Endometrial microvascular endothelial cells (primary cell): ENCODE data around the gene SERPINE3. TPM values are rescaled to one million over a fixed set of nuclear protein-coding genes. Genes with fewer than 3 reads are reported as not detected.

Experiments
- in situ Hi-C: cut with HindIII; loops from 2 replicates; pipeline ENCODE4 v1.10.0; 2017; ENCODE audit warnings: low sequenced_read_pairs, low pct_unique_long_range_greater_than_20kb; ENCODE audit errors: inconsistent ontology term
- total RNA-seq: library from RNA; depleted of rRNA; stranded (reverse); fragments of >200 nt; gene quantifications from one replicate; pipeline ENCODE4 v1.2.3, GENCODE V29; 2015; ENCODE audit errors: inconsistent ontology term

SERPINE3 gene
- total RNA-seq, 1 donor from 2014 or later: not detected

DNA sequence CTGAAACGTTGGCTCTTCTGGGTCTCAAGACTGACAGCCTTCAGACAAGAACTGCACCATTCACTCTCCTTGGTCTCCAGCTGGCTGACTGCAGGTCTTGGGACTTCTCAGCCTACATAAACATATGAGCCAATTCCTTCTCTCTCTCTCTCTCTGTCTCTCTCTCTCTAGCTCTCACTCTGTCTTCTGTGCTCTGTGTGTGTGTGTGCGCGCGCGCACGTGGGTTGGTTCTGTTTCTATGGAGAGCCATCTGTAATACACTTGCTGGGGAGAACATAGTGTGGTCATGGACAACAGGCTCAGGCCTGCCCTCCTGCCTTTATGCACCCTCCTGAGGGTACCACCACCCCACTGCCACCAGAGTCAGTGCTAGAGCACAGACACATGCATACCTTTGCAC lies 13.7 kb upstream of the SERPINE3 start:
- in situ Hi-C loops: no loop called here

- in situ Hi-C loops: no loop called here
Measured at GRCh38 chr13:51326777-51327176, 12.7 kb upstream of the SERPINE3 start.

DNA sequence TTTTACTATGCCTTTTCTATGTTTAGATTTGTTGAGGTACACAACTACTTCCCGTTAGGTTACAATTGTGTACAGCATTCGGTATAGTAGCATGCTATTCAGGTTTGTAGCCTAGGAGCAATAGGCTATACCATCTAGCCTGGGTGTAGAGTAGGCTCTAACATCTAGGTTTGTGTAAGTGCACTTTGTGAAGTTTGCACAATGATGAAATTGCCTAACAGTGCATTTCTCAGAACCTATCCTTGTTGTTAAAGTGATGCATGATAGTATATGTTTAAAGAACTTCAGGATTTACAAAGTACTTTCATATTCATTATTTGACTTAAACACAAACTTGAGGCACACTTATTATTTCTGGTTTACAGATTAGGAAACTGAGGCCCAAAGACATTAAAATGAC lies 11.5 kb upstream of the SERPINE3 start:
- in situ Hi-C loops: no loop called here

DNA sequence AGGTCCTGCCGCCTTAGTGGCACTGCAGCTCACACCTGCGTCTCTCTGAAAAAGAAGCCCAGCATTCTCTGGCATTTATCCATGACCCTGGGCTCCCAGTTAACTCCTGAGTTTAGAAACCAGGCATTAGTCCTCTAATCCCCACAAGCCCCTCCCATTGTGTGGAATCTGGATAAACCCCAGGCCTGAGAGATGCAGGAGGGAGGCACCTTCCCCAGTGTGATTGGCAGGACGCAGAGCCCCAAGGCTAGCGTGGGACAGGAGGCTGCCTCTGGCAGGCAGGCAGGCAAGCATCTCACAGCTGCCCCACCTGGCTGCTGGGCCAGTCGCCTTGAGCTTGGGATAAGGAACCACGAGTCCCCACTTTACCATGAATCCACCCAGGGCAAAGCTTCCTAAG lies 11.0 kb upstream of the SERPINE3 start:
- in situ Hi-C loops: no loop called here

DNA sequence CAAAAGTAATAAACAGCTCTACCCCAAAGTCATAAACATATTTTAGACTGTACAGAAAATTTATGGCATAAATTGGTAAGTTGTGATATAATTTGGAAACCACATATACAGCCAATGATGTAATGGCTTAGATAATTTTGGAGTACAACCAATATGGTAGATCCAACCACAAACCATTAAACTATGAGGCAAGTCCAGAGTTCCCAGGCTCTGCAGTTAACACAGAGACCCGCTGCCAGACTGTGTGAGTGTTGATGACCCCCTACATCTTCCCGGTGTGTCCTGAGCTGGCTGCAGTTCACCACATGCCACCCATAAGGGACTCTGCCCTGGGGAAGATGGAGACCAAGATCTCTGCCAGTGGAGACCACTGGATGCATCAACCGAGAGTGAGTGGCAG lies 9.9 kb upstream of the SERPINE3 start:
- in situ Hi-C loops: no loop called here

GRCh38 chr13:51330791-51331190 lies 8.7 kb upstream of the SERPINE3 start:
- in situ Hi-C loops: no loop called here

- in situ Hi-C loops: no loop called here
Measured at GRCh38 chr13:51331354-51331861, 8.1 kb upstream of the SERPINE3 start.

- in situ Hi-C loops: no loop called here
Measured at GRCh38 chr13:51332566-51333361, 6.7 kb upstream of the SERPINE3 start.

DNA sequence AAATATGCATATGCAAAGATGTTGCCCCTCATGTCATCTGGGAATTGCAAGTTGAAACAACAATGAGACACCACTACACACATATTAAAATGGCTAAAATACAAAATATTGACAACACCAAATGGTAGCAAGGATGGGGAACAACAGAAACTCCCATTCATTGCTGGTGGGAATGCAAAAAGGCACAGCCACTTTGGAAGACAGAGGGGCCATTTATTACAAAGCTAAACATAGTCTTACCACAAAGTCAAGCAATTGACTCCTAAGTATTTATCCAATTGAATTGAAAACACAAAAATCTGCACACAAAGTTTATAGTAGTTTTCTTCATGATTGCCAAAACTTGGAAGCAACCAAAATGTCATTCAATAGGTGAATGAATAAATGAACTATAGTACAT lies 6.1 kb upstream of the SERPINE3 start:
- in situ Hi-C loops: no loop called here

DNA sequence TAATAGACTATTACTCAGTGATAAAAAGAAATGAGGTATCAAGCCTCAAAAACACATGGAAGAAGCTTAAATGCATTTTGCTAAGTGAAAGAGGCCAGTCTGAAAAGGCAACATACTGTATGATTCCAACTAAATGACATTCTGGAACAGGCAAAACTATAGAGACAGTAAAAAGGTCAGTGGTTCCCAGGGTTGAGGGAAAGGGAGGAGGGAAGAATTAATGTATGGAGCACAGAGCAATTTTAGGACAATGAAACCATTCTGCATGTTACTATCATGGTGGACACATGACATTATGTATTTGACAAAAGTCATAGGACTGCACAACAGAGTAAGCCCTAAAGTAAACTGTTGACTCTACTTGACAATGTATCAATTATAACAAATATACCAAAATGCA lies 5.7 kb upstream of the SERPINE3 start:
- in situ Hi-C loops: no loop called here

DNA sequence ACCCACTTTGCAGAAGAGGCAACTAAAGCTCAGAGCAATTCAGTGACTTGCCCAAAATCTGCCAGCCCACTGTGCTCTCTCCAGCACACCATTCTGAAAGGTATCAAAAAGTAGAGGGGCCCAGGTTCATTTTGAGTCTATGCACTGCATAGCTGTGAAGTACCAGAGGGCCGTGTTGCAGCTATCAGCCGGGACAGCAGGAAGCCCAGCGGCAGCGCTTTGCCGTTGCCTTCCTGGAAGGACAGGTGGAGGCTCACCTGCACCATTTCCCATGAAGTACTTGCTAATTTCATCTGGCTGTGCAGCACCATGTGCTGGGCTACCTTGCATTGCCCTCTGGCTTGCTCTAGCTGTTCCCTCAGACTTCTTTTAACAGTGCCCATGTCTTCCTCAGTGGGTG lies 2.7 kb upstream of the SERPINE3 start:
- in situ Hi-C loops: no loop called here

- in situ Hi-C loops: no loop called here
Measured at GRCh38 chr13:51339952-51340732, 651 bp downstream of the SERPINE3 start.

DNA sequence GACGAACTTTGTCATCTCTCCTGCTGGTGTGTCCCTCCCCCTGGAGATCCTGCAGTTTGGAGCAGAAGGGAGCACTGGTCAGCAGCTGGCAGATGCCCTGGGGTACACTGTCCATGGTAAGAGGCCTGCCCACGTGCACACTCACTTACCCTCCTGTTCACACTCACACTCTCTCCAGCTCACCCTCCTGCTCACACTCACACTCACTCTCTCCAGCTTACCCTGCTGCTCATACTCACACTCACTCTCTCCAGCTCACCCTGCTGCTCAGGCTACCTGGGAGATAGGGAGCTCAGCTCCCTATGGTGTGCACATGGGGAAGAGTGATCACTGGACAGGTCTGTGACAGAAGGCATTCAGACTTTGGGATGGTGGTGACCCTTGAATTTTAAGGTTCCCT lies 1.7 kb downstream of the SERPINE3 start:
- in situ Hi-C loops: no loop called here

GRCh38 chr13:51341791-51342190 lies 2.3 kb downstream of the SERPINE3 start:
- in situ Hi-C loops: no loop called here

DNA sequence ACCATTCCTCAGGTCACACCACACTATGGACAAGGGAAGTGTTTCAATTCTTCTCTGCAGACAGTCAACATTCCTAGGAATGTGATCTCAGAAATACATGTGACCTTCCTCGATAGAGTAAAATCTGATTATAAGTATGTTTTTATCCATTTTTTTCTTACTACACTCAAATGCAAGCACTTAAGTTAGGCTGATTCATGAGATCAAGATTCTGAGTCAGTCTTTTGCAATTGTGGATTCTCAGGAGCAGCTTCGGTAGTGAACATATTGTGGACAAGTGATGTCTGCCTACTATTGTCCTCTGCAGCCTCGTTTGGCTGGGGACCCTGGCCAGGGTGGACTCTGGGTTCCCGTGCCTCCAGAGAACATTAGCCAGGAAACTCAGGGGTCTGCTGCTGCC lies 3.2 kb downstream of the SERPINE3 start:
- in situ Hi-C loops: no loop called here

- in situ Hi-C loops: no loop called here
Measured at GRCh38 chr13:51343475-51343874, 4.0 kb downstream of the SERPINE3 start.

DNA sequence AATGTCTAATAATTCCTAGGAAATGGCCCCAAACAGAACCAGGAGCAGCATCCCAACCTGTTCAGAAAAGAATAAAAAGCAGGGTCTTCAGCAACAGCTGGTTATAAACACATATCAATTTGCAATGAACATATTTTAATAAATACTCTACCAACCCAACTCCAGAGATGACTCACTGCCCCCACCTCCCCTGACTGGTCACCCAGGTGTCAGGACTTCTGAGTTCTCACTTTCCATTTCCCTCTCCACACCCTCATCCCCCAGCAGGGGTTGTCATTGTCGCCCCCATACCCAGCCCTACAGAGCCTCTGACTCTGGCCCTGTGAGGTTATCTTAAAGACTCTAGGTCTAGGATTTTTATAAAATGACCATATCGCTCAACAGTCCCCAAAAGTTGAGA lies 6.9 kb downstream of the SERPINE3 start:
- in situ Hi-C loops: no loop called here

DNA sequence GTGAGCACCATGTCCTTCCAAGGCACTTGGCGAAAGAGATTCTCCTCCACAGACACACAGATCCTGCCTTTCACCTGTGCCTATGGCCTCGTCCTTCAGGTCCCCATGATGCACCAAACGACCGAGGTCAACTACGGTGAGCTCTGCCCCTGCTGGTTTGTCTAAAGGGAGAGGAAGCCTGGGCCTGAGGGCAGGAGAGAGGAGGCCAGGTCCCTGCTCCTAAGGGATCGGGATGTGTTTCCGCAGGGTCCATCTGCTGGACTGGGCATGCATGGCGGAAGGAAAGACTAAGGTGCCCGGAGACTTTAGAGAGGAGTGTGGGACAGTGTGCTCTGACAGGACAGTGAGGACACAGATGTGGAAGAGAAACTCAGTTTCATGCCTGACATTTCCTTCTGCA lies 7.6 kb downstream of the SERPINE3 start:
- in situ Hi-C loops: no loop called here

GRCh38 chr13:51348069-51348967 lies 8.8 kb downstream of the SERPINE3 start:
- in situ Hi-C loops: no loop called here
